Measurements from ENCODE around the gene SMG6.

DNA sequence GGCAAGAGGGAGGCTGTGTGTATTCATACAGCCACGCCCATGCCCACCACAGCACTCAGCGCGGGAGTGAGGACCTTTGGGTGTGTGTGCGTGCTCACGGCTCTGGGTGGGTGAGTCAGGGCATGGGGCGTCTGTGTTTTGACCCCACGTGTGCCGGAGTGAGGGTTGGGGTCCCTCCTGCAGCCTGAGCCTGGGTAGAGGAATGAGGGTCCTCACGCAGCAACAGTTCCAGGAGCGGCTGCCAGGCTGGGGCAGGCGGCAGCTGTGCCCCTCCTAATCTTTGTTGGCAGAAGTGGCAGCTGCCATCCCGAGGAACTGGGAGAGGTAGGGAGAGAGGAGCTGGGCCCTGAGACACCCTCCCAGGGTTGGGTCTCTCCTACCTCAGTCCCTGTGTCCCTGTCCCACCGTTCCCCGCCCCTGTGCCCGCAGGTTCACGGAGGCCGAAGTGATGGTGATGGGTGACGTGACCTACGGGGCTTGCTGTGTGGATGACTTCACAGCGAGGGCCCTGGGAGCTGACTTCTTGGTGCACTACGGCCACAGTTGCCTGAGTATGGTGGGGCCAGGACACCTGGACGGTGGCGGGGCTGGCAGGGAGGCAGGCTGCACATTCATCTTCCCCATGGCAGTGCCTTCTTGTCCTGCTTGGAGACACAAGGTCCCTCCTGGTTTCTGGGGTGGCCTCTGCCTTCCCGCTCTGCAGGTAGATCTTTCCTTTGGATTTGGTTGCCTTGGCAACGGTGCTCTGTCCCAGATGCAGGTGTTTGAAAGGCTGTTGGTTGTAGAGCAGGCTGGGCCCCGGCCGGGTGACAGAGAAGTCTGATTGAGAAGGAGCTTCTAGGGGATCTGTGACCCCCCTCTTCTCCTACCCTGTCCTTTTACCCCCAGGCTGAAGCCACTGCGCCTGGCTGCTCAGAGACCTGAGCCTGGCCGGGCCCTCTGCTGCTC lies 267.8 kb downstream of the SMG6 start:
- TF ChIP-seq, protein P1, sequence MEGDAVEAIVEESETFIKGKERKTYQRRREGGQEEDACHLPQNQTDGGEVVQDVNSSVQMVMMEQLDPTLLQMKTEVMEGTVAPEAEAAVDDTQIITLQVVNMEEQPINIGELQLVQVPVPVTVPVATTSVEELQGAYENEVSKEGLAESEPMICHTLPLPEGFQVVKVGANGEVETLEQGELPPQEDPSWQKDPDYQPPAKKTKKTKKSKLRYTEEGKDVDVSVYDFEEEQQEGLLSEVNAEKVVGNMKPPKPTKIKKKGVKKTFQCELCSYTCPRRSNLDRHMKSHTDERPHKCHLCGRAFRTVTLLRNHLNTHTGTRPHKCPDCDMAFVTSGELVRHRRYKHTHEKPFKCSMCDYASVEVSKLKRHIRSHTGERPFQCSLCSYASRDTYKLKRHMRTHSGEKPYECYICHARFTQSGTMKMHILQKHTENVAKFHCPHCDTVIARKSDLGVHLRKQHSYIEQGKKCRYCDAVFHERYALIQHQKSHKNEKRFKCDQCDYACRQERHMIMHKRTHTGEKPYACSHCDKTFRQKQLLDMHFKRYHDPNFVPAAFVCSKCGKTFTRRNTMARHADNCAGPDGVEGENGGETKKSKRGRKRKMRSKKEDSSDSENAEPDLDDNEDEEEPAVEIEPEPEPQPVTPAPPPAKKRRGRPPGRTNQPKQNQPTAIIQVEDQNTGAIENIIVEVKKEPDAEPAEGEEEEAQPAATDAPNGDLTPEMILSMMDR (IDR thresholded peaks at IDR 0.05; ENCODE audit: insufficient read depth, low read length, poor library complexity, severe bottlenecking) = no peak
- no peak for TF ChIP-seq EZH2phosphoT487 (conservative IDR thresholded peaks at IDR 0.05; ENCODE audit: low read length)
